GM12891 (cell line): ENCODE results near the gene HTT.
A peak's percentile ranks its signal among the peaks of the same experiment; 100 is the strongest.

ENCODE experiments used
- DNase-seq: peaks from one replicate; pipeline ENCODE4 v3.0.0; 2011; ENCODE audit warnings: low spot score; ENCODE audit not compliant: insufficient read length
- FAIRE-seq: peaks from 2 replicates; lab custom pipeline; 2011; peaks lifted over from hg19 to GRCh38; lab: Jason Lieb, UNC
- PAX5 ChIP-seq: IDR thresholded peaks from 2 replicates; pipeline ENCODE4 v1.6.1; 2011; ENCODE audit warnings: low read length, moderate library complexity, mild to moderate bottlenecking; ENCODE audit not compliant: insufficient read depth, severe bottlenecking
- POLR2A ChIP-seq: IDR thresholded peaks from 2 replicates; pipeline ENCODE4 v1.6.1; 2011; ENCODE audit warnings: low read depth, low read length, control low read depth
- POLR2AphosphoS5 ChIP-seq: IDR thresholded peaks from 2 replicates; pipeline ENCODE4 v1.6.1; 2011; ENCODE audit warnings: low read depth, low read length, control low read depth
- POU2F2 ChIP-seq: IDR thresholded peaks from 2 replicates; pipeline ENCODE4 v1.6.1; 2011; ENCODE audit warnings: low read depth, mild to moderate bottlenecking, control low read depth, low read length, moderate library complexity
- SPI1 ChIP-seq: IDR thresholded peaks from 2 replicates; pipeline ENCODE4 v1.6.1; 2011; ENCODE audit warnings: low read depth, low read length, control low read depth
- TAF1 ChIP-seq: IDR thresholded peaks from 2 replicates; pipeline ENCODE4 v1.6.1; 2011; ENCODE audit warnings: low read depth, low read length, control low read depth

Gene HTT

GRCh38 chr4:3220476-3221183 lies 146.1 kb downstream of the HTT start:
- no peak for DNase-seq

GRCh38 chr4:3221184-3221494 lies 146.7 kb downstream of the HTT start:
- TF ChIP-seq SPI1 (no peak), PAX5 (no peak), TAF1 (no peak), POLR2AphosphoS5 (no peak), POLR2A (no peak), POU2F2 (no peak)
- DNase-seq (no peak), FAIRE-seq (no peak)

More at GRCh38 chr4:3220476-3221183, 146.1 kb downstream of the HTT start:
- TF ChIP-seq PAX5 (no peak), POLR2AphosphoS5 (no peak), SPI1 (no peak), TAF1 (no peak), POLR2A (no peak), POU2F2 (no peak)
- no peak for FAIRE-seq

- no peak for FAIRE-seq
- no peak for TF ChIP-seq POU2F2
- no peak for TF ChIP-seq POLR2A
- TF ChIP-seq POLR2AphosphoS5, result no peak
- no peak for TF ChIP-seq SPI1
- no peak for TF ChIP-seq PAX5
- no peak for TF ChIP-seq TAF1
- no peak for DNase-seq
These were observed 147.5 kb downstream of the HTT start for GRCh38 chr4:3221996-3222395.

- TF ChIP-seq TAF1, result no peak
- no peak for TF ChIP-seq POLR2A
- no peak for TF ChIP-seq SPI1
- no peak for TF ChIP-seq POLR2AphosphoS5
- no peak for TF ChIP-seq POU2F2
- no peak for TF ChIP-seq PAX5
- DNase-seq (no peak), FAIRE-seq (no peak)
These were observed 148.9 kb downstream of the HTT start for GRCh38 chr4:3223346-3223745.

- DNase-seq (no peak), FAIRE-seq (no peak)
- TF ChIP-seq TAF1, result no peak
- TF ChIP-seq PAX5, result no peak
- no peak for TF ChIP-seq POLR2A
- no peak for TF ChIP-seq POLR2AphosphoS5
- no peak for TF ChIP-seq SPI1
- TF ChIP-seq POU2F2, result no peak
These were observed 149.7 kb downstream of the HTT start for GRCh38 chr4:3223956-3224748.

GRCh38 chr4:3225071-3225850 lies 150.8 kb downstream of the HTT start:
- DNase-seq (no peak), FAIRE-seq (no peak)
- TF ChIP-seq PAX5 (no peak), SPI1 (no peak), POLR2A (no peak)

GRCh38 chr4:3225936-3226335 lies 151.5 kb downstream of the HTT start:
- FAIRE-seq, result no peak
- TF ChIP-seq POLR2AphosphoS5, result no peak
- TF ChIP-seq TAF1, result no peak
- TF ChIP-seq SPI1, result no peak
- no peak for TF ChIP-seq PAX5
- TF ChIP-seq POLR2A, result no peak
- TF ChIP-seq POU2F2, result no peak
- no peak for DNase-seq

- TF ChIP-seq PAX5 (no peak), TAF1 (no peak)
- FAIRE-seq (no peak), DNase-seq (no peak)
These were observed 152.0 kb downstream of the HTT start for GRCh38 chr4:3226467-3226866.

- no peak for FAIRE-seq
- no peak for TF ChIP-seq TAF1
- TF ChIP-seq PAX5, result no peak
- no peak for TF ChIP-seq SPI1
- TF ChIP-seq POLR2A, result no peak
- TF ChIP-seq POU2F2, result no peak
- no peak for TF ChIP-seq POLR2AphosphoS5
- DNase-seq, result no peak
These were observed 152.5 kb downstream of the HTT start for GRCh38 chr4:3226944-3227343.

GRCh38 chr4:3227878-3228675 lies 153.6 kb downstream of the HTT start:
- TF ChIP-seq POU2F2 (no peak), POLR2AphosphoS5 (no peak), POLR2A (no peak), TAF1 (no peak), SPI1 (no peak), PAX5 (no peak)
- no peak for FAIRE-seq
- no peak for DNase-seq

GRCh38 chr4:3228881-3229280 lies 154.4 kb downstream of the HTT start:
- no peak for FAIRE-seq
- no peak for TF ChIP-seq SPI1
- TF ChIP-seq POLR2AphosphoS5, result 0 out of 2 replicates have a peak, but pooled peaks have one; percentile 28
- no peak for DNase-seq
